ENCODE measurements around the gene NTRK3.

GRCh38 chr15:87998630-87999029 is 257.9 kb downstream of the NTRK3 start:
- TF ChIP-seq POLR2A (IDR thresholded peaks at IDR 0.05; ENCODE audit: low read length), result no peak
- TF ChIP-seq GATA1 (IDR thresholded peaks at IDR 0.05; ENCODE audit: low read depth, low read length), result no peak

All from erythroblast (primary cell).